Measurements from ENCODE around the gene OLFML2A.

Gene OLFML2A

DNA sequence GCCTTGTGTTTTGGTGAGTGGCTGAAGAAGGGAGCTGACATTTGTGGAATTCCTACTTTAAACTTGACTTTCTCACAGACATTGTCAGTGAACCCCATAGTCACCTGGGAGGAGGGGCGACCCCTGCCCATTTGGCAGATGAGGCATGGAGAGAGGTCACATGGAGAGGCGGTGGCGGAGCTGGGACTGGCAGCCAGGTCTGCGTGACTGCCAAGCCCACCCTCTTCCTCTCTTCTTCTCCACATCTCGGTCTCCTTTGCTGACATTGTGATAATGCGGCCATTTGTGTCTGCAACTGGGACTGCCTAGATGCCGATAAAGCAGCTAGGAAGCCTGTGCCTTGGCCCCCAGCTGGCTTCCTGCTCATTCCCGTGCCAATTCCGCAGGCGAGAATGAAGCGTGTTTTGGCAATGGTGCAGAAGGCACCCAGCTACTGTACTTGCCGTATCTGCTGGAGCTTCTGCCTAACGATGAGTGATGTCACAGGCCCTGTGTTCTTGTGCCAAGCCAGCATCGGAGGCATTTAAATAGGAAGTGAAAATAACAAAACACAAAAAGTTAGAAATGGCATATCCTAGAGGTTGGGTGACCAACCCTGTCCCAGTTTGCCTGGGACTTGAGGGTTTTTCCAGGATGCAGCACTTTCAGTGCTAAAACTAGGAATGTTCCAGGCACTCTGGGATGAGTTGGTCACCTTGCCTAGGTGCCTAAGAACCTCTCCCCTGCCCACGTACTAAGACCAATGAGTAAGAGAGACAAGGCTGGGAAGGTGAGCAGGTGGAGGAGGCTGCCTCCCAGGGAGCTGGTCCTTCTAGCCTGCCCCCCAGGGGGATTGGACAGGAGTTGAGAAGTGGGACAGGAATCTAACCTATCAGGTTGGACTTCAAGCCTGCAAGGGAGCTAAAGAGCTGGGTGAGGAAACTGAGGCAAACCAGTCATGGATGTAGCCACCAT, 23.6 kb downstream of the OLFML2A start:
- peak; percentile 37 for DNase-seq

DNA sequence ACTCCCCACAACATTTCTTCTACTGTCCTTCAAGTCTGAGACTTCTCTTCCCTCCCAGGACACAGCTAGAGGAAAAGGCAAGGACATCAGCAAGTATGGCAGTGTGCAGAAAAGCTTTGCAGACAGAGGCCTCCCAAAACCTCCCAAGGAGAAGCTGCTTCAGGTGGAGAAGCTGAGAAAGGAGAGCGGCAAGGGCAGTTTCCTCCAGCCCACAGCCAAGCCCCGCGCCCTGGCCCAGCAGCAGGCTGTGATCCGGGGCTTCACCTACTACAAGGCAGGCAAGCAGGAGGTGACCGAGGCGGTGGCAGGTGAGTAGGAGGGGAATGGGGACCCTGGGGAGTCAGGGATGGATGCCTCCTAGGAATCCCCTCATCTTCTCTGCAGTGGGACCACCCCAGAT, 24.4 kb downstream of the OLFML2A start:
- no peak for DNase-seq

DNA sequence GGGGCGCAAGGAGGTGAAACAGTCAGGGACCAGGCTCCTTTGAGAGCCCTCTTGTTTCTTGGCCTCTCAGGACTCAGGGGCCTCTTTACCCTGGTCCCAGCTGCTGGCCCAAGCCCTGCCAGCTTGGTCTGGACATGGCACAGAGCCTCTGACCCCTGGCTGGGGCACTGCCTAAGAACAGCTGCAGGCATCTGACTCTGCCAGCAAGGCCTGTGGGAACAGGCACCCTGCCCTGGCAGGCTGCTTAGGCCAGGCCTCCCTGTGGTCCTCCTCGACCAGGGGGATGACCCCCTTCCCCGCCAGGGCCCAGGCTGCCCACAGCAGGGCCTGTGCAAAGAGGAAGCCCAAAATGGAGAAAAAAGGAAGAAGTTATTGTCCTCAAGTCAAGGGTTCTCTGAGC, 25.5 kb downstream of the OLFML2A start:
- DNase-seq, result no peak

DNA sequence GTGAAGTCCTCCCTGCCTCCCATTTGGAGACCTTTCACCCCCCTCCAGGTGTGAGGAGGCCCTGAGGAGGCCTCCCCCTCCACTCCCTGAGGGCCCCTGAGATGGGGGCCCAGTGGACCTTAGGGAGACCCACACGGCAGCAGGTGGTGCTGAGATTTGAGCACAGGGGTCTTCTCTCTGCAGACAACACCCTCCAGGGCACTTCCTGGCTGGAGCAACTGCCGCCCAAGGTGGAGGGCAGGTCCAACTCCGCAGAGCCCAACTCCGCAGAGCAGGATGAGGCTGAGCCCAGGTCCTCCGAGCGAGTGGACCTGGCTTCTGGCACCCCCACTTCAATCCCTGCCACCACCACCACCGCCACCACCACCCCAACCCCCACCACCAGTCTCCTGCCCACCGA, 27.0 kb downstream of the OLFML2A start:
- DNase-seq, result no peak

DNA sequence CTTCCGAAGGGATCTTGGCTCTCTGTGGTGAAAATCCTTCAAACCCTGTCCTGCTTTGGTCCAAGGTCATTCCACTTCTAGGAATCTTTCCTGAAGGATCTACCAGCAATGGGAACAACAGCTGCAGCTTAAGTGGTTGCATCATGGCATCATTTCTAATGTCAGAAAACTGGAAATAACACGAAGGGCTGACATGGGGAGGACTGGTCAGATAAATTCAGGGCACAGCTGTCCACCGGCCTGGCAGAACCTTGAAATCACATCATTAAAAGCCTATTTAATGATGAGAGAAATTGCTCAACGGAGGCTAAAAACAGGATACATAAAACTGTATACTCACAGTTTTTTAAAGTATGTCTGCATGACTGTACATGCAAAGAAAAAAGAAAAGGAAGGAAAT, 28.3 kb downstream of the OLFML2A start:
- no peak for DNase-seq

DNA sequence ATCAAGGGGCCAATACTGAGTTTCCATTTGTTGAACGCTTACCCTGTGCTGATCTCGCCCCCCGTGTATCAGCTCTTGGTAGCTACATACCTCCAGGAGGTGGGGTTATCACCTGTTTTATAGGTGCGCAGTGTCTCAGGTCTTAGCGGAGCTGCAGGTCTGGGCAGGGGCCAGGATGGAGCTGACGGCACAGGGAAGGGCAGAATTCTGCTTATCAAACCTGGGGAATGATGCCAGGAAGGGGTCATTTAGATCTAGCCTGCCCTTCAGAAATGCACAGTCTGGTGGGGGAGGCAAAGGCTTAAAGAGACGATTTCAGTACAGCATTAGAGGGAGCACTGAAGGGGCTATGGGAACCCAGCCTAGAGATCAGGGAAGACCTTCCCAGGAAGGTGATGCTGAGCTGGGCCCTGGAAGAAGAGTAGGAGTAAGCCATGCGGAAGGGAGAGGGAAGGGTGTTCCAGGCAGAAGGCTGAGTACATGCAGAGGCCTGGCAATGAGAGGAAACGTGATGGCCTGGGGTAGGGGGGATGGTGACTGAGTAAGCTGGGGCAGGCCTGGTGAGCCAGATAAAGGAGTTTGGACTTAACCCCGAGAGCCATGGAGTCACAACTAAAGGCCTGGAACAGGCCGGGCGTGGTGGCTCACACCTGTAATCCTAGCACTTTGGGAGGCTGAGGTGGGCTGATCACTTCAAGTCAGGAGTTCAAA, 31.5 kb downstream of the OLFML2A start:
- DNase-seq, result no peak

DNA sequence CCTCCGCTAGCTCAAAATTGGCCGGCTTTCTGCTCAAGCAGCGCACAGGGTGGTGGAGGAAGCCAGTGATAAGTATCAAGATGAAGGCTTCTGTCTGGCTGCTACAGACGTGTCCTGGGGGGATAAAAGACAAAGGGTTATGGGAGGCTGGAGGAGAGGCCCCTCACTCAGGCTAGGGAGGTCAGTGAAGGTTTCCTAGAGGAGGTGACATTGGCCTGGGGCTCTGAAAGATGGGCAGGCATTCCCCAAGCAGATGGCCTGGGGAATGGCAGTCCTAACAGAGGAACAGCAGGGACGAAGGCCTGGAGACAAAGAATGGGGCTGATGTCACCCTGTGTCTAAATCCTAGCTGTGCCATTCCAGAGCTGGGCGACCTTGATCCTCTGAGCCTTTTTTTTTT, 32.3 kb downstream of the OLFML2A start:
- no peak for DNase-seq

DNA sequence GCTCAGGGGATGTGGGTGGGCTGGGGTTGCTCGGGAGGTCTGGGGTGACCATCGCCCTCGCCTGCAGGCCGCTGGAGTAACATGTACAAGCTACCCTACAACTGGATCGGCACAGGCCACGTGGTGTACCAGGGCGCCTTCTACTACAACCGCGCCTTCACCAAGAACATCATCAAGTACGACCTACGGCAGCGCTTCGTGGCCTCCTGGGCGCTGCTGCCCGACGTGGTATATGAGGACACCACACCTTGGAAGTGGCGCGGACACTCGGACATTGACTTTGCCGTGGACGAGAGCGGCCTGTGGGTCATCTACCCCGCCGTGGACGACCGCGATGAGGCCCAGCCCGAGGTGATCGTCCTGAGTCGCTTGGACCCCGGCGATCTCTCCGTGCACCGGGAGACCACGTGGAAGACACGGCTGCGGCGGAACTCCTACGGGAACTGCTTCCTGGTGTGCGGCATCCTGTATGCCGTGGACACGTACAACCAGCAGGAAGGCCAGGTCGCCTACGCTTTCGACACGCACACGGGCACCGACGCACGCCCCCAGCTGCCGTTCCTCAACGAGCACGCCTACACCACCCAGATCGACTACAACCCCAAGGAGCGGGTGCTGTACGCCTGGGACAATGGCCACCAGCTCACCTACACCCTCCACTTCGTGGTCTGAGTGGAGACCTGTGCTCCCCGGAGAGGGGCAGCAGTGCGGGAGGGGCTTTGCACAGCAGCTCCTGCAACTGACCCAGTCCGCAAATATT, 33.0 kb downstream of the OLFML2A start:
- DNase-seq, result no peak

DNA sequence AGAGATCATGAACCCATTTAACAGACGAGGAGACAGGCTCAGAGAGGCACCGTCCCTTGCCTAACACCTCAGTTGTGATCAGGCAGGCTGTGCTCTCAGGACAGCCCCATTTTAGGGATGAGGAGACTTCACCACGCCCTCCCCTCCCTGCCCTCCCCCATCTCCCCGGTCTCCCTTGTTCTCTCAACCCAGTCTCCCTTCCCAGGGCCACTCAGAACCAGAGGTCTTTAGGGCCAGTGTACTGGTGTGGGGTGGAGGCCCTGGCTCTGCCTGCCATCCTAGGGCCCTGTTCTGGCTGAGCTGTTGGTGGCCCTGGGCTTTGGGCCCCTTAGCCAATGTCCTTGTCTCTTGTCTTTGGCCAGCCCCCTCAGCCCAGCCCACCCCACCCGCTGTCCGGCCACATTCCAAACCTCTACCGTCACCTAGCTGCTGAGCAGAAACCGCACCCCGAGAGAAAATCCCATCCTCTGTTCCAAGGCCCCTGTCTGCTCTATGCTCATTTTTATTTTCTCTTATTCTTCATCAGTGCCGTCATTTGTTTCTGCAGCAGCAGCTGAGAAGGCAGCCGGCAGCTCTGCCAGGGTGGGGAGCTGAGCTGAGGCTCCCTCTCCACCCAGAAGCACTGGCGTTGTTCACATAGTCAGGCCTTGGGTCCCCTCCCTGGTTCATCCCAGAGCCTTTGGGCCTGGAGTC, 33.9 kb downstream of the OLFML2A start:
- DNase-seq, result peak; percentile 94

DNA sequence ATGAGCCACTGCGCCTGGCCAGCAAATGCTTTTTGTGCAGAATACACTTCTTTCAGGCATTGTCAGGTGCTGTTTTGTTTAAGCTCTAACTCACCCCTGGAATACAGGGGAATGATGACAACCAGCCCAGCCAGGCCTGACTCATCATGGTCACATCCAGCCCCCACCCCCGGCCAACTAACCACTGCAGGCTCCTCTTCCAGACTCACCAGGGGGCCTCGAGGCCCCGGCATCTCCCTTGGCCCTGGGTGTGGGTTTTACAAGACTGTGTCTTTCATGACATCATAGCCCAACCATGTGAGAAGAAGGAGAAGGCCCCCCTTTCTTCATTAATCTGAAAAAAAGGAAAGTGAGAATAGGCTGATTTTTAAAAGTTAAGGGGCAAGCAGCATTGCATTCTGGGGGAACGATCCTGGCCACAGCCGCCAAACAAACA, 35.5 kb downstream of the OLFML2A start:
- DNase-seq, result peak; percentile 100

DNA sequence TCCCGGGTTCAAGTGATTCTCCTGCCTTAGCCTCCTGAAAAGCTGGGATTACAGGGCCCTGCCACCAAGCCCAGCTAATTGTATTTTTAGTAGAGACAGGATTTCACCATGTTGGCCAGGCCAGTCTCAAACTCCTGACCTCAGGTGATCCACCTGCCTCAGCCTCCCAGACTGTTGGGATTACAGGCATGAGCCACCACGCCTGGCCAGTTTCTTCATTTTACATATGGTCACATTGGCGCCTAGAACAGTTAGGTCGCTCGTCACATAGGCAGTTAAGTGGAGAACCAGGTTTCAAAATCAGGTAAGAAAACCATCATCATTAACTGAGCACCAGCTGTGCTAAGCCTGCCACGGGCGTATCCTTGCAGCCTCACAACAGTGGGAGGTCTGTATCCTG, 36.1 kb downstream of the OLFML2A start:
- DNase-seq, result no peak

DNA sequence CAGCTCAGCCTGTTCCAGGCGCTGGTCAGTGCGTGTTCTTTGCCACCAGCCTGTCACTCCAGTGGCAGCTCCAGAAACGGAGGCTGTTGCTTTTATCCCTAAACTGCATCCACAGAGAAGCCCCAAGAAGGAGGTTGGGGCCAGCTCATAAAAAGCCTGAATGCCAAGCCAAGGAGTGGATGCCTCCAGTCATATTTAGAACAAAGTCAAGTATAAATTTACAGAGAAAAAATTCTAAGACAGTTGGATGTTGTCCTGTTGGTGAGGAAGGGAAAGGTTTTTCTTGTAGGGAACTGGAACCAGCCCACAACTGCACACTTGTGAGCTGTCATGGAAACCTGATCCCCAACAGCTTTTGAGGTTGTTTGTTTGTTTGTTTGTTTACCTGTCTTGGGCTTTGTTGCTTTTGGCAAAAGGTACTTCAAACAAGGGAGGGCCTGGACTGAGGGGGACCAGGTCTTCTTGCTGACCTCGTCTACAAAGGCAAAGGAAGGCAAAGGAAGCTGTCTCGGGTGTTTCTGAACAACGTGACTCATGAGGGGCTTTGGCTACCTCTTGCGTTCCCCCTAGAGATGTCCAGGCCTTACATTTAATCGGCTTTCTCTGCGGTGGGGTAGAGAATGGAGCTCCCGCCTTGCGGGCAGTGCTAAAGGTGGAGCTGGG, 36.7 kb downstream of the OLFML2A start:
- DNase-seq, result no peak

DNA sequence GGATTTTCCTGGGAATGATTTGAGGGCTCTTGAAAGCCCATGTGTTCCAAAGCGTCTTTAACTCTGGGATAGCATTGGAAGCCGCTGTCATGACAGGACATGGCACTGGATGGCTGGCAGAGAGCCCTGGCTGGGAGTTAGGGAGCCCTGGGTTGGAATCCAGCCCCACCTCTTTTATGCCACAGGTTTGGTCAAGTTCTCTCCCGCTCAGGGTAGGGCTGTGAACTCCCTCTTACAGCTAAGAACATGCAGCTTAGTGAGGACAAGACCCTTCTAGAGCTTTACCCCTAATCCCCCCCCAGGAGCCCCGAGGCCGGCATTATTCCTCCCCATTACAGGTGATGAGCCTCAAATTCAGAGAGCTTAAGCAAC, 37.2 kb downstream of the OLFML2A start:
- DNase-seq, result no peak

DNA sequence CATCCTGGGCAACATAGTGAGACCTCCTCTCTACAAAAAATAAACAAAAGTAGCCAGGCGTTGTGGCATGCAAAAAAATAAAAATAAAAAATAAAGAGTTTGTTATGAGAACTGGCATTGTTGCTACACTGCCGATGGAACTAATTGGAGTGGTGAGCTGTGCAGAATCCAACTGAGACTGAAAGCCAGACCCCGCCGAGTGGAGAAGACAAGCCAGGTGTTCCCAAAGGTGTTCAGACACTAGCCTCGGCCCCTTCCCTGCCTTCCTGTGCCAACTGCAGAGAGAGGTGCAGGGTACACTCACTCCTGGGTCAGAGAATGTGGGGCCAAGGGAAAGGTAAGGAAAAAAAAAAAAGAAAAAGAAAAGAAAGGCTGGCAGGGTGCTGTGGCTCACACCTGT, 38.7 kb downstream of the OLFML2A start:
- no peak for DNase-seq

DNA sequence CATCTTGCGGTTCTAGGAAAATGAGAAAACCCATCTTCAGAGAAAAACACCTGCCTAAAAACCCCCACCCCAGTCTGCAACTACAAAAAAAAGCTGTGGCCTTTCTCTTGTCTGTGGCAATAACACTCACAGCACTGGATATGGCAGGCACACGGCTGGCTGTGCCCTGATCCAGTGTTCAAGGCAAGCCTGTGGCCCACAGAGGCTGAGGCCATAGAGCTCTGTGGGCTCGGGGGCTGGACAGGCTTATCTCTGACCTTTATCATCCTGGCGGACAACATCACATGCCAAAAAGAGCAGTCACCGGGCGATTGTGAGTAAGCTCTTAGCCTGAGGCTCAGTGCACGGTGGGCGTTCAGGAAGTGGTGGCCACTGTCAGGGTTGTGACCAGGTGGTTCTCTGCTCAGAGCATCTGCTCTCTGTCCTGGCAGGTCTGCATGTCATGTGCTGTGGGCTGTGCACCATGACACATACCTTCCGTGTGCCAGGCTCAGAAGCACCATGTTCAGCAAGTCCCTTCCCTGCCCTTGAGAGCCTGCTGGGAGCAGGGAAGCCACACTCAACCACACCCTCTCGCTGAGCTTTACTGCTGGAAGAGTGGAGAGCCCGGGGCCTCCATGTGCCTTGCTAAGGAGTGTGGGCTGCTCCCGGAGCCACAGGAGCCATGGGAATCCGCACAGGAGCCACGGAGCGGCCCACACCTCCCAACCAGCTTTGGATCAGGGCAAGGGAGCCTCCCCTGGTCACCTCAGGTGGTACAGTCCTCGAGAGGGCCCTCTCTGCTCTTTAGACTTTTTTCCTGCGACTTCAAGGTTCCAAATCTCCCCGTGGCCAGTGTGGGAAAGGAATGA, 41.7 kb downstream of the OLFML2A start:
- peak; percentile 89 for DNase-seq

DNA sequence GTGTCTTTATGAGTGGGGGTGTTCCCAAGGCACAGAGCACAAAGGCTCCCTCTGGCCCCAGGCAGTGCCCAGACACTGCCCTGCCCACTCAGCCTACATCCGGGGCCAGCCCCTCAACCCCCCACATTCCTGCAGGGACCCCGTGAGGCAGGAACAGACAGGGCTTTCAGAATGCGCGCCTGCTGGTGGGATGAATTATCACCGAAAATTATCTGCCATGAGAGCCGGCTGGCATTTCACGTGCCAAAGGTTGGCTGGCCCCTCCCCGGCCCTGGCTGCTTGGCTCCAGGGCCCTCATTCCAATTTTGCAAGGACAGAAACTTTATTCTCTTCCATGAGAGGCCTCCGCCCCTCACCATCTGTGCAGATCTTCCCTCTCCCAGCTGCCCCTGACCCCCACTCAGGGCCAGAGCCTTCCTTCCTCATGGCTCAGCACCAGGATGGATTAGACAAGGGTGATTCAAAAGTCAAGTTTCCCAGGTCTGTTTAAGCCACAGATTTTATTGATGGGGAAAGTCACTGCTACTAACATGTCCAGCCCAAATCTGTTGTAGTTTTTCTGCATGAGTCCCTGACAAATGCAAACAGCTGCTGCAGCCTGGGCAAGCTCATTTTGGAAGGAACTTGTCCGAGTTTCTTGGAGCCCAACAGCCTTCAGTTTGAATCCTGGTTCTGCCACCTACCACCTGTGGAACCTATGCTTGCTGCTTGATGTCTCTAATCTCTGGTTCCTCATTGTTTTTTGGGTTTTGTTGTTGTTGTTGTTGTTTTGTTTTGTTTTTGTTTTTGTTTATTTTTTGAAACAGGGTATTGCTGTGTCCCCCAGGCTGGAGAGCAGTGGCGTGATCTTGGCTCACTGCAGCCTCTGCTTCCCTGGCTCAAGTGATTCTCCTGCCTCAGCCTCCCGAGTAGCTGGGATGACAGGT, 44.0 kb downstream of the OLFML2A start:
- no peak for DNase-seq

DNA sequence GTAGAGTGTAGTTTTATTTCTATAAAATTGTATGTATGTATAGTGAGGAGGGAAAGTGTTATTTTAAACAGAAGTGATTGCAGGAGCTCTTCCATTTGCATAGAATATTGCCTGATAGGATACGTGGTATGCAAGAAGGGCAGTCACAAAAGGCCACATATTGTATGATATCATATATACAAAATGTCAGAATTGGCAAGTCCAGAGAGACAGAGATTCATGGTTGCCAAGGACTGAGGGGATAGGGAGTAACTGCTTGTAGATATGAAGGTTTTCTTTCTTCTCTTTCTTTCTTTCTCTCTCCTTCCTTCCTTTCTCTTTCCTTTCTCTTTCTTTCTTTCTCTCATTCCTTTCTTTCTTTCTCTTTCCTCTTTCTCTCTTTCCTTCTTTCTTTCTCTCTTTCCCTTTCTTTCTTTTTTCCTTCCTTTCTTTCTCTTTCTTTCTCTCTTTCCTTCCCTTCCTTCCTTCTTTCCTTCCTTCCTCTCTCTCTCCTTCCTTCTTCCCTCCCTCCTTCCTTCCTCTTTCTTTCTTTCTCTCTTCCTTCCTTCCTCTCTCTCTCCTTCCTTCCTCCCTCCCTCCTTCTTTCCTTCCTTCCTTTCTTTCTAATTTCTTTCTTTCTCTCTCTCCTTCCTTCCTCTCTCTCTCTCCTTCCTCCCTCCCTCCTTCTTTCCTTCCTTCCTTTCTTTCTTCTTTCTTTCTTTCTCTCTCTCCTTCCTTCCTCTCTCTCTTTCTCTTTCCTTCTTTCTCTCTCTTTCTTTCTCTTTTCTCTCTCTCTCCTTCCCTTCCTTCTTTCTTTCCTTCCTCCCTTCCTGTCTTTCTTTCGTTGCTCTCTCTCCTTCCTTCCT, 51.8 kb downstream of the OLFML2A start:
- DNase-seq, result no peak

DNA sequence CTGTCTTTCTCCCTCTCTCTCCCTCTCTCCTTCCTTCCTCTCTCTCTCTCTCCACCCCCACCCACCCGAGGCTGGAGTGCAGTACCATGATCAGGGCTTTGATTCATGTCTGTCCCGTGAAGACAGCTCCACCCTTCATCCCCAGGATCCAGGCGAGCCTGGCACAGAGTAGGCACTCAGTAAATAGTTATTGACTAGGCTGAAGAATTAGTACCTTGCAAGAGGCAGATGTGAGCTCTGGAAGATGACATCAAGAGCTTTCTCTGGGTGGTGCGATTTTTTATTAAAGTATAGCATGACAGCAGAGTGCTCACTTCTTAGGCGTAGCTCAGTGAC, 52.4 kb downstream of the OLFML2A start:
- DNase-seq, result no peak

DNA sequence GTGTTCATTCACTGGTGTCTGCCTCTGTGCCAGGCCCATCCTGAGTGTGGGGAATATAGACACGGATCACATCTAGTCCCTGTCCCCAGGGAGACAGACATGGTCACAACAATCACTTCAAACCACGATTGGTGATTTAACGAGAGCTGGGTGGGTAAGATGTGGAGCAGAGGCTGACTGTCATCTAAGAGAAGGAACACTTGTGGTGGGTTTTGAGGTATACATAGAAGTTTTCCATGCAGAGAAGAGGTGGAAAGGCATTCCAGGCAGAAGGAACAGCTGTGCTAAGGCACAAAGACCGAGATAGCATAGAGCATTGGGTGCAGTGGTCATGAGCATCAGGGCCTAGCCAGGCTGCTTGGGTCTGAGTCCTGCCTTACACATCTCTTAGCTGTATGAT, 53.7 kb downstream of the OLFML2A start:
- DNase-seq, result no peak
